Hematopoietic multipotent progenitor cell treated with erythropoietin and hydrocortisone succinate and interleukin-3 and kit ligand, for 15 days (in vitro differentiated cells): ENCODE data around the gene SHC3.

Experiments used
- DNase-seq: peaks from one replicate; pipeline ENCODE4 v3.0.0-alpha.2; 2015; ENCODE audit warnings: low spot score

Gene SHC3

DNA sequence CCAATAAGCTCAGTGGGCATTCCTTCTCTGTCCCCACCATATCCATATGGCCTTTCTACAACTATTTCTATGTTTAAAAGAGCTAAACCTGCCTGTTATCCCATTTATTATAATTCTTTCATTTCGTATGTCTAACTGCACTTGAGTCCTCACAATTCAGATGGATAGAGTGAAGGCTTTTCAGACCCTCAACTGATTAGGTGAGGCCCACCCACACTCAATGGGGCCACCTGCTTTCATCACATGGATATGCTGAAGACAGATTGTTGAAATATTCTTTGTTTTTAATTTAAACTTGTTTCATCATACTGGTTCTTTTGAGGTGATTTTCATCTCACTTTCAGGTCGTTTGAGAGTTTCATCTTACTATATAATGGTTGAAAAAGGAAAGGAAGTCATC, 193.0 kb downstream of the SHC3 start:
- no peak for DNase-seq

GRCh38 chr9:88984543-88984883, 194.1 kb downstream of the SHC3 start:
- DNase-seq = no peak

DNA sequence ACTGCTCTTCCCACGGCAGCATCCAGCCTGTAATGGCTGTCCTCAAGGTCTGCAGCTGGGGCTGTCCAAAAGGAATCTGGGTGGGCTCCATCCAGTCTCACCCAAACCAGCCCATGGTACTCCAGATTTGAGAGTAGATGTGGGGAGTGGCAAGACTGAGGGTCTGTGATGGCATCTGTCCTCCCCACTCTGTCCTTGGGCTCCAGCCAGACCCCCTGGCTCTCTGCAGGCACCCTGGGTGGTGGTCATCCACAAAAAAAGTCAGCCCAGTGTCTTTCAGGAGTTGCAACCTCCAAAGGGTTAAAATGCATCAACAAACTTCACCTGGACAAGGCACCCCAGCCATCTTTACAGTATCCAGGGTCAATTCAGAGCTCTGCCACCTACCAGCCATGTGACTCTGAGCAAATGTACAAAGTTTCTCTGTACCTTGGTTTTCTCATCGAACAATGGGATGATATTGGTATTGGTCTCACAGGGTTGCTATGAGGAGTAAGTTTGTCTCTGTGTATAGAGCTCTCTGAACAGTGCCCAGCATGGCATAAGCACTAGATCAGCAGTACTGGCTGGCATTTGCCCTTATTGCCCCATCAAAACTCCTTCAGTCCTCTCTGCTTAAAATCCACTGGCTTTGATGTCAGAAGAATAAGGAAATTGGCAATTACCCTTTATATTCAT, 194.6 kb downstream of the SHC3 start:
- DNase-seq = no peak

- DNase-seq = no peak
Observed at GRCh38 chr9:88980740-88981203, 197.8 kb downstream of the SHC3 start.

GRCh38 chr9:88979791-88980190, 198.8 kb downstream of the SHC3 start:
- DNase-seq = no peak

- no peak for DNase-seq
Observed at GRCh38 chr9:88979021-88979420, 199.6 kb downstream of the SHC3 start.

DNA sequence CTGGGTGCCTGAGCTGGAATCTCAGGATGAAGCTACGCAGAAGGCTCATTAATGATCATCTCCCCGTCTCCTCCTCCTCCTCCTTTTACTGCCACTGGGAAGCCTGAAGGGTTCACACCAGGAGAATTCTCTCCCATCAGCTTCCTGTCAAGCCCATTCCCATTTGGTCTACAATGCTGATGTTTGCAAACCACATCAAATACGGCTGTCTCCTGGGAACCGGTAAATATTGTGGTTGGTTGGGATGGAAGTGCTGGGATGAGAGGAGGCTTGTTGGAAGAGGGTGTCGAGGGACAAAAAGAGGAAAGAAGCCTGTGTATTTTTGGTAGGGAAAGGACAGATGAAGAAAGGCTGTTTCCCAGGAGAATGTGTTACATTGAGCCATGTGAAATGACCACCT, 200.6 kb downstream of the SHC3 start:
- no peak for DNase-seq

DNA sequence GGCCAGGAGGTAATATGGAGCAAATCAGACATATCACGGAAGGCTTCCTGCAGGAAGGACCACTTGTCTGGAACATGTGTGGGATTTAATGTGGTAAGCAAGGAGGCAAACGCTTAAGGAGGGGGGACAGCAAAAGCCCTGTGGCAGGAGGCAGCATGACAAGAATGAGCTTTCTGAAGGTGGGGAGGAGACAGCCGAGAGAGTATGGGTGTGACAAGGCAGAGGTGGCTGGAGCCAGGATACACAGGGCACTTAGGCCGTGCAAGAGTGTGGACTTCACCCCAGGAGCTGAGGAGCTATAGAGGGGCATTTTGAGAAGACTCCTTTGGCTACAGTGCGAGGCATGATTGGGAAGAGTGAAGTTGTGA, 201.7 kb downstream of the SHC3 start:
- no peak for DNase-seq

DNA sequence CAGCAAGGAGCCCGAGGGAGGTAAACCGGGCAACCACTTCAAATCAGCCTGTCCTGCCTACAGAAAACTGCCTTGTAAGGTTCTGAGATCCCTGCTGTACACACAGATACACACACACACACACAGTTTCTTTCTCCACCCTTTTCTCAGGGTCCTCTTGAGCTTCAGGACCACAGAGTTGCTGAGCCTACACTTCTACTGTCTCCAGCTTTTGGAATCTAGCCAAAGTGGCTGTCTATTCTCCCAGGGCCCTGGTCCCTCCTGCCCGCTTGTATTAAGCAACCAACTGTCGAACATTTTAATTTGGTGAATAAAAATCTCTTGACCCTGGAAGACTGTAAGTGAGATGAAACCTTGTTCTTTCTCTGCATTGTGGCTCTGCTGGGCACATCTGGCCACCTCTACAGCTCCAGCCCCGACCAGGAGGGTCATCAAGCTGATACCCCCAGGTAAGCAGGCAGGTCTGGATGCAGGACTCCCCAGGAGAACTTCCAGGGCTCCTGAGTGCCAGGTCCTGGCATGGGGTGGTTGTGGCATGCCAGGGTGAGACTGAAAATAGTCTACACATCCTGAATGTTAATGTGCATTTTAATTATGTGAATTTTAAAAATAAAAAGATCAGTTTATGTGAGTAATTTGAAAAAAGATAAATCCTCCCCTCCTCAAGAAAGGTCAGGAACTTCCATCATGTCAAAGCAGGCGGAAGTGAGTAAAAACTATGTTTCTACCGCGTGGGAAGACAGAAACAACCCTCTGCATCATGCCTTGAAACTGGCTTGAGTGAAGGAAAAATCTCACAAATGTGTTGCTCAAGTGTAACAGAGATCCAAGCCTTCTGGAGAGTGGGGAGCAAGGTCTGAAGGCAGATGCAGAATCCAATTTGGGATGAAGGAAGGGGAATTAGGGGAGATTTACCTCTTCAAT, 202.4 kb downstream of the SHC3 start:
- DNase-seq = no peak

GRCh38 chr9:88974641-88975040, 204.0 kb downstream of the SHC3 start:
- DNase-seq = no peak

- no peak for DNase-seq
Observed at GRCh38 chr9:88973281-88974045, 205.2 kb downstream of the SHC3 start.

DNA sequence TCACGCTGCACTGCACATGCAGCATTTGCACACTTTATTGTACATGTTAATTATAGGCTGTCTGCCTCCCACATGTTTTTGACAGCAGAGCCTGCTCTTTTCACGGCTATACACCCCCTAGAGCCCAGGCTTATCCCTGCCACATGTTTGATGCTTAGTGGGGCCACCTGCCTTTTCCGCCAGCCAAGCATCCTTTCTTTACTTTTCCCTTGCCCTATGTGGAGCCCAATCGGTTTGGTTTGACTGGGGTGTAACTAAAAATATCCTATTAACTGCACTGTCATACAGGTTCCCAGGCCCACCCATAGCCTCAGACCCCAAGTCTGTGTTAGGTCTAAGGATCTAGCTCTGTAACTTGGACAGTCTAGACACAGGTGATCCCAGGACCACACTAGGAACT, 206.2 kb downstream of the SHC3 start:
- no peak for DNase-seq

GRCh38 chr9:88971131-88971960, 207.3 kb downstream of the SHC3 start:
- DNase-seq = no peak

DNA sequence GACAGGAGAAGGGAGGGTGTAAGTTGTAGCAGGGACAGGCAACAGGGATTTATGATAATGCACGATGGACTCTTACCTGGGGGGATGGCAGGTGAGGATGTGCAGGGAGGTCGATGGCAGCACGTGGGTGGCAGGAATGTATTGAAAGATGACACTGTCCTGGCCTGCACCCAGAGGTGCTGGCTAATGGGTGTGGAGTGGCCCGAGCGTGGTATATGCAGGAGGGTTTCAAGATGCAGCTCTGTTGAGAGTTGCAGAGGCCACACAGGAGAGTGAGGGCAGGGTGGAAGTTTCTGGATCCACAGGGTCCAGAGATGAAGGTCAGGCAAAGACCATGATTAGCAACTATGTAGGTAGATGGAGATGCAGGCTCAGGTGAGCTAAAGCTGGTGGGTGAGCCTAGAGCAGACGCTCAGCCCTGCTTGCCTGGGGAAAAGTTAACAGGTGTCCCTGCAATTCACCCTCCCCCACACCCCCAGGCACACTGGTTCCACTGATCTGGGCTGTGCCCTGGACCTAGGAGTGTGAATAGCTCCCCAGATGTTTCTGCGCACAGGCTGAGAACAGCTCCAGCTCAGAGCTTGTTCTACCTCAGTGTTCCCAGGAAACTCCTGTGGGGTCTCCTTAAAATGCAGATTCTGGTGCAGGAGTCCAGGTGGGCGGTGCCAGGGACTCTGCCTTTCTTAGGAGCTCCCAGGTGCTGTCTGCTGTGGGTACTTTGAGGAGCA, 208.8 kb downstream of the SHC3 start:
- DNase-seq = no peak

DNA sequence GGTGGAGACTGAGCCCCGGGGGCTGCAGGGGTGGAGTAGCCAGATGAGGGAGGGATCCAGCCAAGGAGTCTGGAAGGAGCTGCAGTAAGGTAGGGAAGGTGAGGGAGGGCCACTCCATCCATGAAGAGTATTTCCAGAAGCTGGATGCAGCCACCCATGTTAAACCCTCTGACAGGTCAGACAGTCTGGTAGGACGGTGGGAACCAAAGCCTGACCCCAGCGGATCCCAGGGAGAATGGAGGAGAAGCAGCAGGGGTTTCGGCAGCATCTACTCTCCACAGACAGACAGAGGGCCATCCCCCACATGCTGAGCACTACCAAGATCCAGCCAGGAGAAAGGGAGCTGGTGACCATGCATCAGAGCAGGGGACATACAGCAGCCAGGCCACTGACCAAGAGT, 209.8 kb downstream of the SHC3 start:
- no peak for DNase-seq

DNA sequence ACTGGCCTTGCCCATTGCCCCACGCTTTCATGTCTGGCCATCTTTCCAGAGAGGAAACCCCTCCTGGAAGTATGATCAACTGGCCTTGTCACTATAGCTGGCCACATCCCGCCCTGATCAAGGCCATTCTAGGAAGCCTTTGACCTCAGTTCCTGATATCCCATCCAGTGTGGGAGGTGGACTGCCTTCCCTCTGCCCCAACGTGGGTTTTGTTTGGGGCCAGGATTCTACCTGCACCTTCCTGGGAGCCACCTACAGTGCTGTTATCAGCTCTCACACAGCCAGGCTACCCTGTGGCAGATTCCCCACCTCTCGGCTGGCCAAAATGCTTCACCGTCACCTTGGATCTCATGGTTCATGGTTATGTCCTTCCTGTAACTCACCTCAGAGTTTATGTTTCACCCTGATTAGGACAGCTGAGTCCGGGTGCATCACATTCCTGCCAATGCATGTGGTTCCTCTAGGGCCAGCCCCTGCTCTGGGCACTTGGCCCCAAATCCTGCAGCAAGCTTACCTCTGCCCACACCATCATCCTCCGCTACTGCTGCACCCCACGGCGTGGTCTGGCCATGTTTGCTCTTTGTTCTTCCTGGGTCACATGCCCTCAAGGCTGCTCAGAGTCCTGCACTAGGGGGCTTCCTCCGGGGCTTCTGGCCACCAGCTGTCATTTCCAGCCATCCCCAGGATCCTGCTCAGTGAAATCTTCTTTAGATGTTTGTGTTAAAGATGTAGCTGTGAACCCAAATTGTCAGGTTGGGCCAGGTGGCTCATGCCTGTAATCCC, 211.5 kb downstream of the SHC3 start:
- DNase-seq = no peak

GRCh38 chr9:88965473-88965872, 213.1 kb downstream of the SHC3 start:
- DNase-seq = no peak

DNA sequence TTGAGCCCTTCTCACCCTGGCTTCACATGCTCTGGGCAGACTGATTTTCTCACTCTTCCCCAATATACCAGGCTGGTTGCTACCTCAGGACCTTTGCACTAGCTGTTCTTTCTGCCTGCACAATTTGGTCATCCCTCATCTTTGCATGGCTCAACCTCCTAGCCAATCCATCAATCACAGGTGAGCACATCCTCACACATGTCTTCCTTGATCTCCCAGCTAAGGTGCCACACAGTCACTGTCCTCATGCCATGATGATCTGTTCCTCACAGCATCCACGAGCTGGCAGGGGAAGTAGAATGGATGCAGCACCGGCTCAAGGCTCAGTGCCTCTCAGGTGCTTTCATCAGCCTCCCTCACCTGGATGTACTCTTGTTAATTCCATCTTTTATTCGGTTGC, 218.0 kb downstream of the SHC3 start:
- no peak for DNase-seq

DNA sequence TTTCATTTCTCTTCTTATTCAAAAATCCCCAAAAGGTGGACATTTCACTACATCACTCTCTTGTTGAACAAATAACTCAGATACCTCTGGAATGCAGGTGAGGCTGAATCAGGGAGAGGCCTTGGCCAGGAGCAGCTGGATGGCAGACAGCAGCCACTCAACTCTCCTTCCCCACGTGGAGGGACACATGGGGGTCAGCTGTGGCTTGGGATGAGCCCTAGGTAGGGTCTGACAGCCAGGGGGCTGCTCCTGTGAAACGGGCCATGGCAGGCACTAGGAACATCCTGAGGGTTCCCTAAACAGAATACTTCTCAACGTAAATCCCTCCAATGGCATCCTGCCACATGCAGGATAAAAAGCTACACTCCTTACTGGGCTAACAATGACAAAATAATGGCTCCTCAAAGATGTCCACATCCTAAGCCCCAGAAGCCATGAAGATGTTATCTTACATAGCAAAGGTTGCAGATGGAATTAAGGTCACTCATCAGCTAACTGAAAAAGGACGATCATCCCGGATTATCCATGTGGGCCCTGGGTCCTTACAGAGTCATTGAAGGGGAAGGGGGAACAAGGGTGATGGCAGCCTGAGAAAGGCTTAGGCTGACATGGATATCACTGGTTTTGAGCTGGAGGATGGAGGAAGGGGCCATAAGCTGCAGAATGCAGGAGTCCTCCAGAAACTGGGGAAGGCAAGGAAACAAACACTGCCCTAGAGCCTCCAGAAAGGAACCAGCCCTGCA, 218.7 kb downstream of the SHC3 start:
- no peak for DNase-seq

- no peak for DNase-seq
Observed at GRCh38 chr9:88957526-88957925, 221.1 kb downstream of the SHC3 start.
